Ishikawa (cell line): ENCODE measurements around the gene LRRC74B.

Experiments used
- CEBPB ChIP-seq: IDR thresholded peaks from 2 replicates; pipeline ENCODE4 v1.6.1; 2012
- CREB1 ChIP-seq: IDR thresholded peaks from 2 replicates; pipeline ENCODE4 v1.6.1; 2012; ENCODE audit warnings: low read depth
- EP300 ChIP-seq: IDR thresholded peaks from 2 replicates; pipeline ENCODE4 v1.6.1; 2012; ENCODE audit warnings: borderline replicate concordance
- FOXM1 ChIP-seq: IDR thresholded peaks from 2 replicates; pipeline ENCODE4 v1.6.1; 2012; ENCODE audit warnings: low read depth, borderline replicate concordance
- NFIC ChIP-seq: IDR thresholded peaks from 2 replicates; pipeline ENCODE4 v1.6.1; 2012
- RAD21 ChIP-seq: IDR thresholded peaks from 2 replicates; pipeline ENCODE4 v1.6.1; 2012; ENCODE audit warnings: low read depth
- TAF1 ChIP-seq: IDR thresholded peaks from 2 replicates; pipeline ENCODE4 v1.6.1; 2012; ENCODE audit warnings: low read depth, mild to moderate bottlenecking
- YY1 ChIP-seq: IDR thresholded peaks from 2 replicates; pipeline ENCODE4 v1.6.1; 2012; ENCODE audit warnings: low read depth
- ZBTB7A ChIP-seq: IDR thresholded peaks from 2 replicates; pipeline ENCODE4 v1.6.1; 2012; ENCODE audit warnings: low read depth
- TF ChIP-seq, protein P1 (sequence below): IDR thresholded peaks from 2 replicates; pipeline ENCODE4 v1.6.1; 2012; ENCODE audit warnings: low read depth, mild to moderate bottlenecking

DNA sequence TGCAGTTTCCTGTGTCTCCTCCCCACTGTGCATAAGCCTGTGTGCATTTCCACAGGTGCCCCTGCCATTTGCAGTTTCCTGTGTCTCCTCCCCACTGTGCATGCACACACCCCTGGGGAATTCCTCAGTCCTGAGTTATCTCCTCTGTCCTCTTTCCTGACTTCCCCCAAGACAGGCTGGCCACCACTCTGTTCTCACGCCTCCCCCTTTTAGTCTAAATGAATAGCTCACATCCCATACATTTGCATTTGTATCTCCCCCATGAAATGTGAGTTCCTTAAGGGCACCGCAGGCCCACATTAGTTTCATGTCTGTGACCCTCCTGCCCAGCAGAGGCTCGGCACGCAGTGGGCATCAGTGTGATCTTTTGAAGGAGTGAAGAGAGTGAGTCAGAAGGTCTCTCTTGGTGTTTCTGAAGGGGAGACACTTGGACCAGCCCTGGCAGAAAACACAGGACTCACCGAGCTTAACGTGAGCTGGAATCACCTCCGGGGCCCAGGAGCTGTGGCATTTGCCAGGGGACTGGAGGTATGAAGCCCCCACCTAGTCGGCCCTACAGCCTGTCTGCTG is 6.2 kb downstream of the LRRC74B start:
- TF ChIP-seq CEBPB (no peak), TAF1 (no peak), FOXM1 (no peak), NFIC (no peak), ZBTB7A (no peak), YY1 (no peak), EP300 (no peak), RAD21 (no peak), CREB1 (no peak)
- TF ChIP-seq, protein P1, sequence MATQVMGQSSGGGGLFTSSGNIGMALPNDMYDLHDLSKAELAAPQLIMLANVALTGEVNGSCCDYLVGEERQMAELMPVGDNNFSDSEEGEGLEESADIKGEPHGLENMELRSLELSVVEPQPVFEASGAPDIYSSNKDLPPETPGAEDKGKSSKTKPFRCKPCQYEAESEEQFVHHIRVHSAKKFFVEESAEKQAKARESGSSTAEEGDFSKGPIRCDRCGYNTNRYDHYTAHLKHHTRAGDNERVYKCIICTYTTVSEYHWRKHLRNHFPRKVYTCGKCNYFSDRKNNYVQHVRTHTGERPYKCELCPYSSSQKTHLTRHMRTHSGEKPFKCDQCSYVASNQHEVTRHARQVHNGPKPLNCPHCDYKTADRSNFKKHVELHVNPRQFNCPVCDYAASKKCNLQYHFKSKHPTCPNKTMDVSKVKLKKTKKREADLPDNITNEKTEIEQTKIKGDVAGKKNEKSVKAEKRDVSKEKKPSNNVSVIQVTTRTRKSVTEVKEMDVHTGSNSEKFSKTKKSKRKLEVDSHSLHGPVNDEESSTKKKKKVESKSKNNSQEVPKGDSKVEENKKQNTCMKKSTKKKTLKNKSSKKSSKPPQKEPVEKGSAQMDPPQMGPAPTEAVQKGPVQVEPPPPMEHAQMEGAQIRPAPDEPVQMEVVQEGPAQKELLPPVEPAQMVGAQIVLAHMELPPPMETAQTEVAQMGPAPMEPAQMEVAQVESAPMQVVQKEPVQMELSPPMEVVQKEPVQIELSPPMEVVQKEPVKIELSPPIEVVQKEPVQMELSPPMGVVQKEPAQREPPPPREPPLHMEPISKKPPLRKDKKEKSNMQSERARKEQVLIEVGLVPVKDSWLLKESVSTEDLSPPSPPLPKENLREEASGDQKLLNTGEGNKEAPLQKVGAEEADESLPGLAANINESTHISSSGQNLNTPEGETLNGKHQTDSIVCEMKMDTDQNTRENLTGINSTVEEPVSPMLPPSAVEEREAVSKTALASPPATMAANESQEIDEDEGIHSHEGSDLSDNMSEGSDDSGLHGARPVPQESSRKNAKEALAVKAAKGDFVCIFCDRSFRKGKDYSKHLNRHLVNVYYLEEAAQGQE, result no peak
